Right lung (tissue), 5 donors: ENCODE data around the gene NAGPA. TPM values are rescaled to one million over a fixed set of nuclear protein-coding genes. Genes with fewer than 3 reads are reported as not detected.

Experiments used
- DNase-seq, 2 donors: peaks; one replicate each; pipeline ENCODE4 v3.0.0-alpha.2; 2013
- polyA plus RNA-seq, 5 donors: library from polyadenylated mRNA; unstranded; fragments of 120-200 nt; gene quantifications; one replicate each; pipeline versions ENCODE4 v1.2.1 to v1.2.3, GENCODE V29; 2013; ENCODE audit warnings: inconsistent platforms in 1 of 5, low replicate concordance in 1 of 5; ENCODE audit not compliant: insufficient read length in 5 of 5, insufficient read depth in 1 of 5

NAGPA gene
- polyA plus RNA-seq, 5 donors: 6.5 to 10.6 (median 8.4) TPM

DNA sequence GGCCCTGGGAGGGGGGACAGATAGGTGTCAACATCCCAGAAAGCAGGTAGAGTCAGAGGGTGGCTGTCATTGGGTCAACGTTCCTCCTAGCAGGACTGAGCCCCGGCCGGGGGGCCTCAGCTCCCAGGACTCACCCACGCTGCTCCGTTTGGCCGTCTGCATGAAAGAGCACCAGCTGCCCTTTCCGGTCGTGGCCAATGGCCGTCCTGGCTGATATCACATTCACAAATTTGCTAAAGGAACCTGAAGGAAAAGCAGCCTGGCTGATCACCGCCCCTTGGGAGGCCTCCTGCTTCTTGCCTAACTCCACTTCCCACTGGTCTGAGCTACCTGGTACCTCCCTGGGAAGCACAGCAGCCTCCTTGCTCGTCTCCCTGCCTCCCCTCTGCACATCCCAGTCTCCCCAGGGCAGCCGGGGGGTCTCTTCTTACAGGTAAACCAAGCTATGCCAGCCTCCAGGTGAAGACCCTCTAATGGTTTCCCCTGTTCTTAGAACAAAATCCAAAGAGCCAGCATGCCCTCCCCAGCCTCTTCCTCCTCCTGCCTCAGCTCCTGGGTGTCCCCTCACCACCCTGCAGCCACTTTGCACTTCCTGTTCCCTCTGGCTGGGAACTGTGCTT lies 3.4 kb downstream of the NAGPA start:
- no peak for DNase-seq

DNA sequence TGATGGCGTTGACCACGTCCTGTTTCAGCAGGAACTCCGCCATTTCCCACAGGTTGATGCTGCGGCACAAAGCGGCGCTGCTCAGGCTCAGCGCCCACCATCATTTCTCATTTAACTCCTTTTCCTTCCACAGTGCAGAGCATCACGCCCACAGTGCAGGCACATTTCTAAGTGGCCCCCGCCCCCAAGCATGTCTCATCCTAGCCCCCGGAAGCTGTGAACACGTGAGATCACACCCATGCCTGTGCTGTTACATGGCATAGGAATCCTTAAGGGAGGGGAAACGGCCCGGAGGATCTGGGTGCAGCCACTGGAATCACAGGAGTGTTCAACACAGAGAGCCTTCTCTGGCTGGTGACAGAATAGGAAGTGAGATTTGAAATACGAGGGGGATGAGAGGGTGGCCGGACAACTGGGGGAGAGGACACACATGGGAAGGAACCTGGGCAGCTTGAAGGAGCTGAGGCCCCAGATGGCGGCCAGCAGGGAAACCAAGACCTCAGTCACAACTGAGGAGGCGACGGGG lies 4.7 kb downstream of the NAGPA start:
- DNase-seq: no peak

GRCh38 chr16:5027575-5028235 lies 6.0 kb downstream of the NAGPA start:
- no peak for DNase-seq

DNA sequence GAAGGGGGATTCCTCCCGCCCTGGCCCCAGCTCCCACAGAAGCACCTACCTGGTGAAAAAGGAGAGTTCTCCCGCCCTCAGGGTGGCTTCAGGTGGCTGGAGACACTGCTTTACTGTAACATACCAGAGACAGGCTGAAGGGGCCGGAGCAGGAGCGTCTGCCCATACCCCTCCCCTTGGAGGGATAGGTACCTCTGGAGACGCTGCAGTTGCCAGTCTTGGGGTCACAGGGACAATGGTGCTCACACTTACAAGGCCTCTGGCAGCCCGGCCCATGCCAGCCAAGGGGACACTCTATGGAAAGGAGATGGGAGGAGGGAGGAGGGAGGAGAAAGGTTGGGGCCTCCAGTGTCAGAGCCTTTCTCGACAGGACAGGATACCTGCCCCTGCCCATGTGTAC lies 6.6 kb downstream of the NAGPA start:
- no peak for DNase-seq

GRCh38 chr16:5026664-5027063 lies 7.1 kb downstream of the NAGPA start:
- no peak for DNase-seq

GRCh38 chr16:5025171-5025632 lies 8.5 kb downstream of the NAGPA start:
- DNase-seq: no peak

DNA sequence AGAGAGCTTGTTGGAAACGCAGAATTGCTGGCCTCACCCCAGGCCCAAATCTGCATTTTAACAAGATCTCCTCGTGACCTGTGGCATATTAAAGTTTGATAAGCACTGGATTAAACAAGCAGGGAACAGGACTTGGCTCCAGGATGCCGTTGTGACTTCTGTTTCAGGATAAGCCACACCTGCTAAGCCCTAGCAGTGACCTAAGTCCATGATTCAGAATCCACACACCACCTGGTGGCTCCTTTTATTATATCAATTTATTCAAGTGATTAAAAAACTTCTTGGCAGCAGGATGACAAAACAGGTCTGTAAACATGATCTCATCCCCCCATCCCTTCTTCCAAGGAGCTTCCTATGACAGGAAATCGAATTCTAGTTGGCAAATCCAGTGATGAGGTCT lies 9.1 kb downstream of the NAGPA start:
- no peak for DNase-seq

DNA sequence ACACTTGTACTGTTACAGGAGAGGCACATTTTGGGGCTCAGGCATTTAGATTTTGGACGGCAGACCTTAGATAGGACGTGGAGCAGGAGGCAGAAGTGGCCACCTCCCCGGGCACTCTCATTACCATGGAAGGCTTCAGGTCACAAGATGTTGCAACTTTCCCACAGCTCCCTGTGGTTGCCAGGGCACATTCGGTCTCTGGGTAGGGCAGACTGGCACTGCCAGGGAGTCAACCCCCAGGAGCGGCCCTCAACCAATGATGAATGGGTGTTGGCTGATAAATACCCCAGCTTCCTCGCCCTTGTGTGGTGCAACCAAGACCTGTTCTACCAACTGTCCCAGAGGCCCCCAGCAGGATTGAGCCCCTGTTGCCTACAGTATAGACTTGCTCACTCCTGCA lies 11.2 kb downstream of the NAGPA start:
- DNase-seq: no peak

DNA sequence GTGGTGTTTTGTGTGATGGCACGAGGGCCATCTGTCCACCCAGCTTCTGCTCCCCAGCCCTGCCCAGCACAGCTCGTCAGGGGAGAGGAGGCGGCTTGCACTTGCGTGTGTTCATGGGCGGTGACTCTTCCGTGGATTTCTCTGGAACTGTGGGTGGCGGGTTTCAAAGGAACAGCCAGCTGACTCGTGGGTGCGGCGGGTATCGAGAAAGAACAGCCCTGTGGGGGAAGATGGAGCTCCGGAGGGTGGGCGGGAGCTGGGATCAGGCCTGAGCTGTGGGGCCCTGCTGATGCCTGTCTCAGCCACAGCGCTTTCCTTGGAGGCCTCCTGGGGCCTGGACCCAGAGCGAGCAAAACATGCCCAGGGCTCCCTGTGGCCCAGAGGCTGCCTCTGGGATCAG lies 13.2 kb downstream of the NAGPA start:
- no peak for DNase-seq

- no peak for DNase-seq
Observed at GRCh38 chr16:5019775-5020174, 14.0 kb downstream of the NAGPA start.

- DNase-seq: no peak
Observed at GRCh38 chr16:5018793-5019192, 14.9 kb downstream of the NAGPA start.

GRCh38 chr16:5017678-5017969 lies 16.1 kb downstream of the NAGPA start:
- no peak for DNase-seq

DNA sequence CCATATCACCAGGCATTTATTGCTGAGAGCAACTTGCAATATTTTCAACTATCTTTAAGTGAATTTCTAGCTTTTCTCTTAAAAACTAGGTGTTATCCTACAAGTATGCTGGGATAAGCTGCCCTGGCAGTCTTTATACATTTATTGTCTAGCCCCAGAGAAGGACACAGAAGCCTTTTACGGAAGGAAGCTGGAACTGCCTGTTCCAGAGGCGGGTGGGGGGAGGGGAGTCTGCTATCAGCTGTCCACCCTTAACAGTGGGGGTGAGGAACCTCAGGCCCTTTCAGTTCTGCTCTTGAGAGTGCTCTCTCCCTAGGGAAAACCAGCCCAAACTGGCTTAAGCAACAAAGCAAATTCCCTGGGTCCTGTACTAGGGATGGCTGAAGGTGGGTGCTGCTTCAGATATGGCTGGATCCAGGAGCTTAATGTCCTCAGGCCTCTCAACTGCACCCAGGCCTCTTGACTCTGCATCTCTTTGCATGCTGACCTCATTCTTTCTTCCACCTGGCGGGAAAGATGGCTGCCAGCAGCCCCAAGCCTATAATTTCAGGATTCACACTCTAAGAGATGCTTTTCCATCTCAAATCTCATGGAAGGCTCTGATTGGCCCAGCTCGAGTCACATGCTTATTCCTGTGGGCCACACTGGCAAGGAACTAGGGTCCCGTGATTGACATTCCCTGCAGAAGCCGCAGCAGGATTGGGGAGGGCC lies 16.6 kb downstream of the NAGPA start:
- no peak for DNase-seq

DNA sequence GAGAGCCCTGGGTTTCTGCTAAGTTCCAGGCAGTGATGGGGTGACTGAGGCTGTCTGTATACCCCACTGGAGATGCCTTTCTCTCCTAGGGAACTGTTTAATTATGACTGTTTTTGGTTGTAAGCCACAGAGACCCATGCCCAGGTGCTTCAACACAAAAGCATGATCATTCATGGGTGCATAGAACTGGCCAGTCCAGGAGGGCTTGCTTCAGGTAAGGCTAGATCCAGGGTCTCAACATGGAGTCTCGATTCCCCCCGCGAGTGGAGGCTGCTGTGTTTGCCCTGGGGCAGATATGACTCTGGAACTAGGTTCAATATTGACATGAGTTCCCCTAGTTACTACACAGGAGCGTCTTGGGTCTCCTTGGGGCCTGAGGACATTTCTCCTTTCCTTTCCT lies 17.8 kb downstream of the NAGPA start:
- no peak for DNase-seq

DNA sequence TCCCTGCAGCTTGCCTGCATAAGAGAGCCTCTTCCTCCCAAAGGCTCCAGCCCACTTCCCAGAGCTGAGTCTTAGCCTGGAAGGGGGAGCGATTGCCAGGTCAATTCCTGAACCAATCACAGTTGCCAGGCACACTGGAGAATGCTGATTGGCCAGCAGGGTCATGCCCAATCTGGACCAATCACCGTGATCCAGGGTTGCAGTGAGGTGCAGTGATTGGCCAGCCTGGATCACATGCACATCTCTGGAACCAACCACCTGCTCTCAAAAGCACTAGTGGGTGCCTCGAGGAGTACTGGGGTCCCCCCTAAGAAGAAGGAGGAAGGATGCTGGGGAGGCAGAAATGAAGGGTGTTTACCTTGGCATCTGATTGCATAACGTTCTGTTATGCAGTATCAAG lies 18.4 kb downstream of the NAGPA start:
- DNase-seq: no peak

GRCh38 chr16:5012887-5013286 lies 20.8 kb downstream of the NAGPA start:
- DNase-seq: no peak

DNA sequence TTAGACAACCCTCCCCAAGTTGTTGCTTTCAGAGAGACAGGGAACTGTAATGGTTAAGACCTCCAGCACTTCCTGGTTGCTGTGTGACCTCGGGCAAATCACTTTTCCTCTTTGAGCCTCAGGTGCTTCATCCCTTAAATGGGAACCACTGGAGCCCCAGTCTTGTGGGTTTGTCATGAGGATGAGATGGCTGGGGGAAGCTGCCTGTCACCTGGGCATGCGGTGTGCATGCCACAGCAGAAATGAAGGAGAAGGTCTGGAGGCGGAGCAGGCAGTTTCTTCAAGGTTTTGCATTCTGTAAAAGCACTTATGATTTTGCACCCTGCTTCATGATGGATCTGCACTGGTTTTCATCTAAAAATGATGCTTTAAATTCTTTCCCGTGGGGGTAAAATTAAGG lies 22.1 kb downstream of the NAGPA start:
- no peak for DNase-seq

- no peak for DNase-seq
Observed at GRCh38 chr16:5010576-5011329, 23.0 kb downstream of the NAGPA start.

GRCh38 chr16:5008311-5008731 lies 25.4 kb downstream of the NAGPA start:
- DNase-seq: no peak

GRCh38 chr16:5007256-5007655 lies 26.5 kb downstream of the NAGPA start:
- no peak for DNase-seq

DNA sequence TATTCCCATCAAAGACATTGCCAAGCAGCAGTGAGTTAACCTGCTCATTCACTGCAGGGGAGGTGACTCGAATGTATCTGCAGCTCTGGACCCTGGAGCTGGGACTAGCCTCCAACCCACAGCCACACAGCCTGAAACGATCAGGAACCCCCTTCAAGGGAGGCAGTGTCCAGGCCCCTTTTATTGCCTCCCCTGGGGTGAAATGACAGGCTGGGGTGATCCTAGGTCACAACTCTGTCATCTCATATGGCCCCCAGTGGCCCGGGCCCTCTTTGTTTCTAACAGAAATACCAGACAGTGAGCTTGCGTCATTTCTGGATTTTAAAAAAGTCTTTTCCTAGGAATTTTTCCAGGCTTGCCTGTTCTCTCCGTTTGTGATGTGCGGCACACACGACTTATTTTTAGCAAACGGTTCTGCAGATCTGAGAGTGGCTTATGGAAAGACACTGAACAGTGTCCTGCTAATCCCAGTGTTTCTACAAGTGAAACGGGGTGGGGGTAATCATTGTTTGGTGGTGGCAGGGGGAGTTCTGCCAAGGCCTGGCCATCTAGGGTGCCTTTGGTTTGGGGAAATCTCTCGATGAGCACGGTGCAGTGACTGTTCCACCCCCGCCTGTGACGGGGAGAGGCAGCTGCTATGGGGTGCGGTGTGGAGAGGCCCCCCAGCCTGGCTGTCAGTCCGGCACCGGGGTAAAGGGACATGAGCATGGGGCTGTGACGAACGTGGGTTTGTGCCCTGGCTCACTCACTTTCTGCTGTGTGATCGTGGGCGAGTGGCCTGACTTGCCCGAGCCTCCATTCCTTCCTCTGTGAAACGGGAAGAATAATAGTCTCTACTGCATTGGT lies 27.2 kb downstream of the NAGPA start:
- DNase-seq: no peak
